Measurements from ENCODE around the gene VPS54. TPM values are rescaled to one million over a fixed set of nuclear protein-coding genes. Genes with fewer than 3 reads are reported as not detected.
"Not testable (repeated sequence)": the region's sequence is repeated elsewhere in the genome, so short reads cannot be mapped to it uniquely, and the experiment has no call there.

VPS54 gene
- total RNA-seq, 4 donors from 2014 or later: 14.6 to 28.8 (median 21.8) TPM

DNA sequence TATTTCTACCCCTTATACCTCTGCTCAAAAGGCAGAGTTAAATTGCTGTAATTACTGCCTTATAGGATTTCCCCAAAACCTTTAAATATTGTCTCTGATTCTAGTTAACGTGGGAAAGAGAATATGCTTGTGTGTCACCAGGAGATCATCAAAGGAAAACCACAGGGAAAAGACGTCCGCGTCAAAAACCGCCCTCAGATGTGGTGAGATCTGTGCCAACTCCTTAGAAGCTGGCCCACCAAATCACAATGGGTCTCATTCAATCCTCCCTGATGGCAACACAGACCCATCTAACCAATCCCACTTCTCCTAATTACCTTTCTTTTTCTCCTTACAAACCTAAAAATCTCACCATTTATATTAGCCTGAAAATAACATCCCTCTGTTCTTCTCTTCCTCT is 25.4 kb downstream of the VPS54 start:
- Histone ChIP-seq H3K9me3 (no peaks in the 10 kb centered on the region), H3K4me3 (no peak overlapping the region), H3K36me3 (no peaks in the 10 kb centered on the region), H3K4me1 (no peaks in the 10 kb centered on the region), H3K27me3 (no peaks in the 10 kb centered on the region), H3K27ac (no peak overlapping the region)
- no peak for DNase-seq (ENCODE audit: low spot score in 2 of 2)
- 78% methylated on average over 5 of the region's 5 CpGs for WGBS
- TF ChIP-seq POLR2AphosphoS5 (IDR thresholded peaks at IDR 0.05) (no peak), EP300 (IDR thresholded peaks at IDR 0.05) (no peak), POLR2A (IDR thresholded peaks at IDR 0.05) (no peak)
- TF ChIP-seq, protein P1, sequence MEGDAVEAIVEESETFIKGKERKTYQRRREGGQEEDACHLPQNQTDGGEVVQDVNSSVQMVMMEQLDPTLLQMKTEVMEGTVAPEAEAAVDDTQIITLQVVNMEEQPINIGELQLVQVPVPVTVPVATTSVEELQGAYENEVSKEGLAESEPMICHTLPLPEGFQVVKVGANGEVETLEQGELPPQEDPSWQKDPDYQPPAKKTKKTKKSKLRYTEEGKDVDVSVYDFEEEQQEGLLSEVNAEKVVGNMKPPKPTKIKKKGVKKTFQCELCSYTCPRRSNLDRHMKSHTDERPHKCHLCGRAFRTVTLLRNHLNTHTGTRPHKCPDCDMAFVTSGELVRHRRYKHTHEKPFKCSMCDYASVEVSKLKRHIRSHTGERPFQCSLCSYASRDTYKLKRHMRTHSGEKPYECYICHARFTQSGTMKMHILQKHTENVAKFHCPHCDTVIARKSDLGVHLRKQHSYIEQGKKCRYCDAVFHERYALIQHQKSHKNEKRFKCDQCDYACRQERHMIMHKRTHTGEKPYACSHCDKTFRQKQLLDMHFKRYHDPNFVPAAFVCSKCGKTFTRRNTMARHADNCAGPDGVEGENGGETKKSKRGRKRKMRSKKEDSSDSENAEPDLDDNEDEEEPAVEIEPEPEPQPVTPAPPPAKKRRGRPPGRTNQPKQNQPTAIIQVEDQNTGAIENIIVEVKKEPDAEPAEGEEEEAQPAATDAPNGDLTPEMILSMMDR (IDR thresholded peaks at IDR 0.05): no peak

- not testable (repeated sequence) for H3K27ac ChIP-seq; H3K27me3 ChIP-seq; H3K36me3 ChIP-seq; H3K4me1 ChIP-seq; H3K4me3 ChIP-seq; H3K9me3 ChIP-seq; DNase-seq (ENCODE audit: low spot score in 2 of 2)
- whole genome bisulfite sequencing: 91% methylated on average over 9 of the region's 9 CpGs
These were observed 26.1 kb downstream of the VPS54 start for GRCh38 chr2:63993130-63993584.

DNA sequence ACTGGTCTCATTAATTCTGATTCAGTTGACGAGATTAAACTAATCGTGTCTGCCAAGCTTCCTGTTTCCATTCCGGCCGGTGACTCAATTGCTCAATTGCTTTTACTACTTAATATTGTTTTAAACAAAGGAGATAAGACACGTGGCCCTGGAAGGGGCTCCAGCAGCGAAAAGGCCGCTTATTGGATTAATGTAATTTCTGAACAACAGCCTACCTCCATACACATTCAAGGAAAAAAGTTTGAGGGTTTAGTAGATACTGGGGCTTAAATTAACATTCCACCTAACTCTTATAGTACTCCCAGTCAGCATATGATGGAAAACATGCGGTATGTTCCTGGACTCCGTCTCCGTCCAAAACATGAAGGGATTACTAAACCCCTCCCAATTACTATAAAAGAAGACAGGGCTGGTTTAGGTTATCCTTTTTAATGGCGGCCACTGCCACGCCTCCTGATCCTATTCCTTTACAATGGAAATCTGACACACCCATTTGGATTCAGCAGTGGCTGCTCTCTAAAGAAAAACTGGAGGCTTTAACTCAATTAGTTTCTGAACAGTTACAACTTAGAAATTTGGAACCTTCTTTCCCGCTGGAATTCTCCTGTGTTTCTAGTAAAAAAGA is 27.1 kb downstream of the VPS54 start:
- TF ChIP-seq, protein P1 (IDR thresholded peaks at IDR 0.05): no peak
- TF ChIP-seq EP300 (IDR thresholded peaks at IDR 0.05) (no peak), POLR2AphosphoS5 (IDR thresholded peaks at IDR 0.05) (no peak), POLR2A (IDR thresholded peaks at IDR 0.05) (no peak)
- 89% methylated on average over 13 of the region's 13 CpGs for WGBS
- no peaks in the 10 kb centered on the region for H3K9me3 ChIP-seq
- H3K36me3 ChIP-seq: no peaks in the 10 kb centered on the region
- peaks cover under 1% of the 10 kb centered on the region for H3K4me1 ChIP-seq
- no peak overlapping the region for H3K4me3 ChIP-seq
- DNase-seq (ENCODE audit: low spot score in 2 of 2): no peak
- H3K27me3 ChIP-seq: no peaks in the 10 kb centered on the region
- no peak overlapping the region for H3K27ac ChIP-seq

GRCh38 chr2:63991173-63991999 is 27.8 kb downstream of the VPS54 start:
- DNase-seq (ENCODE audit: low spot score in 2 of 2); H3K4me1 ChIP-seq; H3K36me3 ChIP-seq; H3K4me3 ChIP-seq; H3K9me3 ChIP-seq; H3K27ac ChIP-seq; H3K27me3 ChIP-seq: not testable (repeated sequence)
- 96% methylated on average over 12 of the region's 12 CpGs for WGBS

DNA sequence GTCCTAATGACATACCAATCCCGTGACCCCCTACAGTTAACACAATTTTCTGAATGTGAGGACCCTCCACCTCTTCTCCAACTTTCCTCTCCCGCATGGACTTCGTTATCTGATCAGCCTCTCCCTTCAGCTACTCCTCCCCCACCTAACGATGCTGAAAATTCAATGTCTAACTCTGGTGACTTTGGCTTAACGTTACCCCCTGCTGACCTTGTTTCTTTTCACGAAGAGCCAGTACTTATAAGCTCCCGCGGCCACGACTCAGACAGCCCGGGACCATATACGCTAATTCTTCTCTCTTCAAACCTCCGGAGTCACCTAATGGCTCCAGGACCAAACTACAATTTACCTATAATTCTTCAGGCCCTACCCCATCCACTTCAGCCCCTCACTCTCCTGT is 29.2 kb downstream of the VPS54 start:
- Histone ChIP-seq H3K27me3 (no peaks in the 10 kb centered on the region), H3K4me1 (peaks cover 6% of the 10 kb centered on the region), H3K9me3 (no peaks in the 10 kb centered on the region), H3K36me3 (no peaks in the 10 kb centered on the region), H3K4me3 (no peak overlapping the region), H3K27ac (no peak overlapping the region)
- DNase-seq (ENCODE audit: low spot score in 2 of 2): no peak
- WGBS: 89% methylated on average over 12 of the region's 12 CpGs
- TF ChIP-seq POLR2AphosphoS5 (IDR thresholded peaks at IDR 0.05) (no peak), POLR2A (IDR thresholded peaks at IDR 0.05) (no peak), EP300 (IDR thresholded peaks at IDR 0.05) (no peak)
- TF ChIP-seq, protein P1 (IDR thresholded peaks at IDR 0.05): no peak

- WGBS: 93% methylated on average over 12 of the region's 12 CpGs
- not testable (repeated sequence) for H3K27me3 ChIP-seq
These were observed 30.3 kb downstream of the VPS54 start for GRCh38 chr2:63988842-63989436.

More at GRCh38 chr2:63988842-63989436, 30.3 kb downstream of the VPS54 start:
- peaks cover 11% of the 10 kb centered on the region for H3K4me1 ChIP-seq
- DNase-seq (ENCODE audit: low spot score in 2 of 2); H3K27ac ChIP-seq; H3K9me3 ChIP-seq; H3K4me3 ChIP-seq; H3K36me3 ChIP-seq: not testable (repeated sequence)

Data from suprapubic skin (tissue), 4 donors.